Hepatocyte (in vitro differentiated cells): ENCODE results near the gene ATF3. TPM values are rescaled to one million over a fixed set of nuclear protein-coding genes. Genes with fewer than 3 reads are reported as not detected.

Experiments used
- DNase-seq: peaks from one replicate; pipeline ENCODE4 v3.0.0-alpha.2; 2016; ENCODE audit warnings: low spot score
- H2AFZ ChIP-seq: fragments of 200-600 bp; sonication (generic); 2 replicates; pipeline ENCODE4 v1.6.0; 2016; ENCODE audit warnings: antibody characterized with exemption, mild to moderate bottlenecking
- H3K27ac ChIP-seq: fragments of 200-600 bp; sonication (generic); 2 replicates; pipeline ENCODE4 v1.5.1; 2016; ENCODE audit warnings: mild to moderate bottlenecking
- H3K27me3 ChIP-seq: fragments of 200-600 bp; sonication (generic); 2 replicates; pipeline ENCODE4 v1.6.1; 2016
- H3K36me3 ChIP-seq: fragments of 200-600 bp; sonication (generic); replicated peaks from 2 replicates; pipeline ENCODE4 v1.5.1; 2016; ENCODE audit warnings: low read depth; ENCODE audit not compliant: insufficient read depth
- H3K4me1 ChIP-seq: fragments of 200-600 bp; sonication (generic); 2 replicates; pipeline ENCODE4 v1.5.1; 2016; ENCODE audit warnings: mild to moderate bottlenecking, moderate library complexity; ENCODE audit not compliant: insufficient read depth
- H3K4me2 ChIP-seq: fragments of 200-600 bp; sonication (generic); 2 replicates; pipeline ENCODE4 v1.6.0; 2016
- H3K4me3 ChIP-seq: fragments of 200-600 bp; sonication (generic); 2 replicates; pipeline ENCODE4 v1.5.1; 2016; ENCODE audit warnings: mild to moderate bottlenecking
- H3K79me2 ChIP-seq: fragments of 200-600 bp; sonication (generic); 2 replicates; pipeline ENCODE4 v1.6.0; 2017; ENCODE audit warnings: mild to moderate bottlenecking
- H3K9me2 ChIP-seq: fragments of 200-600 bp; sonication (generic); replicated peaks from 2 replicates; pipeline ENCODE4 v1.6.0; 2017; ENCODE audit warnings: mild to moderate bottlenecking; ENCODE audit not compliant: insufficient read depth
- H3K9me3 ChIP-seq: fragments of 200-600 bp; sonication (generic); 2 replicates; pipeline ENCODE4 v1.5.1; 2016; ENCODE audit warnings: low read depth, mild to moderate bottlenecking
- H4K20me1 ChIP-seq: fragments of 200-600 bp; sonication (generic); 2 replicates; pipeline ENCODE4 v1.6.0; 2016; ENCODE audit warnings: mild to moderate bottlenecking; ENCODE audit not compliant: insufficient read depth, poor library complexity, severe bottlenecking
- CTCF ChIP-seq: fragments of 200-600 bp; sonication (generic); IDR thresholded peaks from 2 replicates; pipeline ENCODE4 v1.5.1; 2016; ENCODE audit warnings: antibody characterized with exemption, mild to moderate bottlenecking; ENCODE audit not compliant: poor library complexity
- EZH2 ChIP-seq: fragments of 200-600 bp; sonication (generic); IDR thresholded peaks from 2 replicates; pipeline ENCODE4 v1.6.1; 2016; ENCODE audit warnings: antibody characterized with exemption, mild to moderate bottlenecking, borderline replicate concordance
- EZH2phosphoT487 ChIP-seq: fragments of 200-600 bp; sonication (generic); IDR thresholded peaks from one replicate; pipeline ENCODE4 v1.6.1; 2018; ENCODE audit warnings: antibody characterized with exemption, mild to moderate bottlenecking, low read depth, moderate library complexity; ENCODE audit not compliant: unreplicated experiment, severe bottlenecking
- WGBS: methylation state at CpG from one replicate; pipeline ENCODE4 v1.1.6; 2016; ENCODE audit warnings: low lambda C conversion rate; ENCODE audit errors: missing lambda C conversion rate; 5-methylcytosine and 5-hydroxymethylcytosine counted together
- polyA plus RNA-seq: library from polyadenylated mRNA; unstranded; fragments of >200 nt; fragmentation: Nextera tagmentation; extraction: Ambion mirVana; gene quantifications from 2 replicates; pipeline ENCODE4 v1.2.1, GENCODE V29; 2016
- total RNA-seq: library from RNA; depleted of rRNA; stranded (reverse); fragments of >200 nt; gene quantifications from 2 replicates; pipeline ENCODE4 v1.2.3, GENCODE V29; 2014

ATF3 gene
- total and polyA plus RNA-seq, 2 experiments from 2014 or later = 128 to 129 TPM

DNA sequence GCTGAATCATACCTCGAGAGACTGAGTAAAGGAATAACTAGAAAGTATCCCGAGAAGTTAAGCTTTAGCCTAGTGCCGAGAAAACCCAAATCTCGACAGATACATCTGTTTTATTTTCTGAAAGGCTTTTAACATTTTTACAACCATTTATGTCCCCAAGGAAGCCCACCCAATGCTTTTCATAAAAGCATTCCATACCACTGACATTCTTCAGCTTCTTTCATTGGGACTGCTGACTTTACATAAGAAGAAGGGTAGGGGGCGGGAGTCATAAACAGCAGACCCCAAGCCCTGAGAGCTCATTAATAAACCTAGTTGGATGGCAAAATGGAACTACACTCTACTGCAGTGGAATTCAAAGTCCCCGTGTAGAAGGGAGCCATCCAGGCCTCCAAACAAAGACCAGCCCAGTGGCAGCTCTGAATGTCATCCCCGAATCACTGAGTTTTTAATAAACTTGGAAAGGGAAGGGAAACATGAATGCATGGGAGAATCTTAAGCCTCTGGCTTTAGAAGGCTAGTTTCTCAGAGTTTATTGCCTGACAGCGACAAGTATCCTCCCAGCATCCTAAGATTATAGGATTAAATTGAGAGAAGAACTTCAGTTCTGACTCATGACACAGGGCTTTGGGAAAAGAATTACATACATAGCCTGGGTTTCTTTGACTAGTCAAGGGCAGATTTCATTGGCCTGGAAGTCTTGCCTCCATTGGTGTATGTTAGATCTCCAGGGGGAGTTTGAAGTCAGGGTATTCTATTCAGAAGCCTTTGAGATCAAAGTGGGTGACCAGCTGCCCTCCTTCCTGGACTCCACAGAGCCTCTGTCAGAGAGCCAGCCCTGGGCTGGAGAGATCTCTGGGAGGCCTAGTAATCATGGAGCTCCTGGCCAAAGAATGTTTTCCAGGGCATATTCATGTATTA, 3.7 kb downstream of the ATF3 start:
- Histone ChIP-seq H3K4me2 (peak overlapping the region; percentile 86), H3K9me2 (no peaks in the 10 kb centered on the region), H3K27me3 (no peaks in the 10 kb centered on the region), H3K36me3 (no peaks in the 10 kb centered on the region), H3K9me3 (no peaks in the 10 kb centered on the region), H3K4me1 (peaks cover 11% of the 10 kb centered on the region), H4K20me1 (peaks cover 23% of the 10 kb centered on the region), H2AFZ (no peak overlapping the region), H3K4me3 (no peak overlapping the region), H3K27ac (peak overlapping the region; percentile 68), H3K79me2 (peaks cover 46% of the 10 kb centered on the region)
- TF ChIP-seq EZH2phosphoT487 = no peak
- TF ChIP-seq EZH2 = no peak
- no peak for TF ChIP-seq CTCF
- WGBS = 52% methylated on average over 8 of the region's 8 CpGs
- DNase-seq = no peak

DNA sequence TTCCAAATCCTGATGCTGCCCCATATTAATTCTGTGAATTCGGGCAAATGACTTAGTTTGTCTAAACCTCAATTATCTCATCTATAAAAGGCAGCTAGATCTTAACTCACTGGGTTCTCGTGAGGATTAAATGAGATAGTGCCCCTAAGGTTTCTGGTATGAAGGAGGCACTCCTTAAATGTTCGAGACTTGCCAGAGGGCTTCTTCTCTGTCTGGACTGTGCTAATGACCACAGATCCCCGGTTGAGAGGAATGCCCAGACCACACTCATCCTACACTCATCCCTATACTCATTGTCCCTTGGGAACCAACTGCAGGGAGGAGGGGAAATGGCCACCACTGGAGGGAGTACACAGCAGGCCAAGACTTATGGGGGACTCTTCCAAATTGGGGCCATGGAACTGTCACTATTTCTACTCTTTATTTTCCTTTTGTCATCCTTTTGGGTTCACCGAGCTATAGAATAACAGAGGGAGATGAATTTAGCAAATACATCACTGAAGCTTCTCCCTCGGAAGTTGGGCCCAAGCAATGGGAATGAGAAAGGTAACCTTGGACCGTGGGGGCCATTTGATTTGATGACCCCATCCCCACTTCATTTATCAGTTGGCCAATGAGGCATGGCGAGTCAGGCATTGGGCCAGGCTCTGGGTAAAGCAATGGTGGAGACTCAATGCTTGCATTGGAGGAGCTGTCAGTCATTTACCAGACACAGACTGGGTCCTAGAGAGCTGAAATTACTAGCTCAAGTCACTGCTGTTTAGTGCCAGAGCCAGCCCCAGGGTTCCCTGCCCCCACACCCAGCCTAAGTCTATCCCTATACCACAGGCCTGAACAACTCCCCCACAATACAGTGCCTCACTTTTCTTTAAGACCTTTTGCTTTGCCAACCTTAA, 5.1 kb downstream of the ATF3 start:
- Histone ChIP-seq H3K9me2 (no peaks in the 10 kb centered on the region), H4K20me1 (peaks cover 23% of the 10 kb centered on the region), H3K79me2 (peaks cover 46% of the 10 kb centered on the region), H3K27ac (peak overlapping the region; percentile 68), H2AFZ (no peak overlapping the region), H3K27me3 (no peaks in the 10 kb centered on the region), H3K9me3 (no peaks in the 10 kb centered on the region), H3K4me2 (no peak overlapping the region), H3K4me3 (no peak overlapping the region), H3K4me1 (peaks cover 6% of the 10 kb centered on the region), H3K36me3 (no peaks in the 10 kb centered on the region)
- no peak for DNase-seq
- TF ChIP-seq EZH2phosphoT487 (no peak), EZH2 (no peak), CTCF (no peak)
- WGBS = 74% methylated on average over 8 of the region's 8 CpGs

GRCh38 chr1:212614453-212615200, 6.1 kb downstream of the ATF3 start:
- H3K79me2 ChIP-seq = peaks cover 44% of the 10 kb centered on the region
- H3K36me3 ChIP-seq = no peaks in the 10 kb centered on the region
- H3K27ac ChIP-seq = no peak overlapping the region
- H3K4me1 ChIP-seq = peaks cover 6% of the 10 kb centered on the region
- no peak overlapping the region for H2AFZ ChIP-seq
- DNase-seq = no peak
- H4K20me1 ChIP-seq = peaks cover 21% of the 10 kb centered on the region
- H3K4me3 ChIP-seq = no peak overlapping the region
- no peaks in the 10 kb centered on the region for H3K9me3 ChIP-seq
- no peak for TF ChIP-seq CTCF
- TF ChIP-seq EZH2 = no peak
- no peak for TF ChIP-seq EZH2phosphoT487
- no peaks in the 10 kb centered on the region for H3K27me3 ChIP-seq
- H3K4me2 ChIP-seq = no peak overlapping the region
- H3K9me2 ChIP-seq = no peaks in the 10 kb centered on the region
- WGBS = 90% methylated on average over 5 of the region's 5 CpGs
